OCI-LY7 (cell line): ENCODE results near the gene CXorf66.

ENCODE experiments used
- CTCF ChIP-seq: fragments of 200-600 bp; sonication (generic); conservative IDR thresholded peaks from 2 replicates; pipeline ENCODE4 v1.5.1; 2014; ENCODE audit warnings: mild to moderate bottlenecking, antibody characterized with exemption, low read length, moderate library complexity, mixed read lengths
- EZH2phosphoT487 ChIP-seq: fragments of 200-600 bp; sonication (generic); IDR thresholded peaks from 2 replicates; pipeline ENCODE4 v1.6.1; 2018; ENCODE audit warnings: low read depth, borderline replicate concordance, mild to moderate bottlenecking, mixed run types, antibody characterized with exemption, low read length, moderate library complexity, mixed read lengths

DNA sequence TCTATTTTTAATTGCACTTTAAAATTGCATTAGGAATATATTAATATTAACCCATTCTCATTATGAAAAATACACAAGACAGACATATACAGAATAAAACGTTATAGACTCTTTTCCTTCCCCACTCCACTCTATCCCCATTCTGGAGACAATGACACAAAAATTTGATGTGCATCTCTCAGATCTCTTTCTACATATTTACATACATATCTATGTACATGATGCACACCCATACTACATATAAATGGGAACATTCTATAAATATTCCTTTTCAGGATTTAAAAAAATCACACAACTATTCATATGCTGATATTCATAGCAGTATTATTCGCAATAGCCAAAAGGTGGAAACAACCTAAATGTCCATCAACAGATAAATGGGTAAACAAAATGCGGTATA lies 2.4 kb upstream of the CXorf66 start:
- TF ChIP-seq CTCF = no peak
- TF ChIP-seq EZH2phosphoT487 = no peak
